ENCODE measurements around the gene AJAP1. TPM values are rescaled to one million over a fixed set of nuclear protein-coding genes. Genes with fewer than 3 reads are reported as not detected.

Gene AJAP1
- total and polyA plus RNA-seq, 2 of the 13 experiments (the other 11 are each of a cell fraction or from before 2014, with no cell fraction given), result not detected

GRCh38 chr1:4681026-4681425, 26.6 kb downstream of the AJAP1 start:
- Histone ChIP-seq H3K4me3 (replicated peaks in 1 of 3; ENCODE audit: insufficient read depth in 1 of 3, low read depth in 2 of 3, low read length in 3 of 3) (no peak overlapping the region), H3K4me2 (ENCODE audit: low read depth, low read length) (no peak overlapping the region), H3K27ac (ENCODE audit: extremely low read length, insufficient read depth, low read length) (no peak overlapping the region), H3K9ac (ENCODE audit: insufficient read depth, low read depth, low read length) (no peak overlapping the region), H3K4me1 (ENCODE audit: insufficient read depth, low read length) (no peaks in the 10 kb centered on the region), H3K9me3 (ENCODE audit: low read length) (peaks cover 5% of the 10 kb centered on the region; the same call in 1 of the 2 replicates), H3K27me3 (ENCODE audit: control insufficient read depth in 1 of 2, insufficient read depth in 2 of 2, low read length in 2 of 2) (peaks cover 1 to 3% of the 10 kb centered on the region in 2 experiments; a peak in 2 of 5 replicates), H3K36me3 (replicated peaks in 1 of 2; ENCODE audit: control insufficient read depth in 1 of 2, insufficient read depth in 2 of 2, low read length in 2 of 2) (no peaks in the 10 kb centered on the region), H2AFZ (ENCODE audit: low read length) (no peak overlapping the region), H3K79me2 (ENCODE audit: insufficient read depth, low read length) (no peaks in the 10 kb centered on the region), H4K20me1 (ENCODE audit: insufficient read depth, low read length) (no peaks in the 10 kb centered on the region)
- no peak for ATAC-seq
- DNase-seq (ENCODE audit: low spot score), result no peak
- FAIRE-seq, result no peak
- intact Hi-C loops (cut with micrococcal nuclease; ENCODE audit: unreplicated experiment), result no loop called here
- ChIA-PET CTCF (ENCODE audit: low intra/inter-chr PET ratio, low total read pairs) (no interaction called here), POLR2A (no interaction called here)
- in situ Hi-C loops (cut with HindIII; ENCODE audit: extremely low pct_ligation_motif_present, low pct_unique_long_range_greater_than_20kb), result no loop called here
- BruUV-seq (replicated peaks), result no TSS peak
- 11% methylated on average over 5 of the region's 9 CpGs for WGBS (ENCODE audit: low lambda C conversion rate)
- TF ChIP-seq AKAP8 (CRISPR knock-in tag; IDR thresholded peaks at IDR 0.05), result no peak
- TF ChIP-seq NR2C2 (CRISPR knock-in tag; IDR thresholded peaks at IDR 0.05; ENCODE audit: borderline replicate concordance), result no peak
- no peak for TF ChIP-seq ZNF710 (CRISPR knock-in tag; IDR thresholded peaks at IDR 0.05; ENCODE audit: borderline replicate concordance)
- TF ChIP-seq FOSL2 (CRISPR knock-in tag; IDR thresholded peaks at IDR 0.05), result no peak
- no peak for TF ChIP-seq CCDC6 (CRISPR knock-in tag; IDR thresholded peaks at IDR 0.05)
- TF ChIP-seq ZBTB40 (IDR thresholded peaks at IDR 0.05), result no peak
- no peak for TF ChIP-seq ZBTB40 (CRISPR knock-in tag; IDR thresholded peaks at IDR 0.05)
- no peak for TF ChIP-seq TCF7L2 (IDR thresholded peaks at IDR 0.05; ENCODE audit: low read depth, low read length)
- TF ChIP-seq, protein P1, sequence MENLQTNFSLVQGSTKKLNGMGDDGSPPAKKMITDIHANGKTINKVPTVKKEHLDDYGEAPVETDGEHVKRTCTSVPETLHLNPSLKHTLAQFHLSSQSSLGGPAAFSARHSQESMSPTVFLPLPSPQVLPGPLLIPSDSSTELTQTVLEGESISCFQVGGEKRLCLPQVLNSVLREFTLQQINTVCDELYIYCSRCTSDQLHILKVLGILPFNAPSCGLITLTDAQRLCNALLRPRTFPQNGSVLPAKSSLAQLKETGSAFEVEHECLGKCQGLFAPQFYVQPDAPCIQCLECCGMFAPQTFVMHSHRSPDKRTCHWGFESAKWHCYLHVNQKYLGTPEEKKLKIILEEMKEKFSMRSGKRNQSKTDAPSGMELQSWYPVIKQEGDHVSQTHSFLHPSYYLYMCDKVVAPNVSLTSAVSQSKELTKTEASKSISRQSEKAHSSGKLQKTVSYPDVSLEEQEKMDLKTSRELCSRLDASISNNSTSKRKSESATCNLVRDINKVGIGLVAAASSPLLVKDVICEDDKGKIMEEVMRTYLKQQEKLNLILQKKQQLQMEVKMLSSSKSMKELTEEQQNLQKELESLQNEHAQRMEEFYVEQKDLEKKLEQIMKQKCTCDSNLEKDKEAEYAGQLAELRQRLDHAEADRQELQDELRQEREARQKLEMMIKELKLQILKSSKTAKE (CRISPR knock-in tag; IDR thresholded peaks at IDR 0.05; ENCODE audit: borderline replicate concordance), result no peak
- TF ChIP-seq, protein P2, sequence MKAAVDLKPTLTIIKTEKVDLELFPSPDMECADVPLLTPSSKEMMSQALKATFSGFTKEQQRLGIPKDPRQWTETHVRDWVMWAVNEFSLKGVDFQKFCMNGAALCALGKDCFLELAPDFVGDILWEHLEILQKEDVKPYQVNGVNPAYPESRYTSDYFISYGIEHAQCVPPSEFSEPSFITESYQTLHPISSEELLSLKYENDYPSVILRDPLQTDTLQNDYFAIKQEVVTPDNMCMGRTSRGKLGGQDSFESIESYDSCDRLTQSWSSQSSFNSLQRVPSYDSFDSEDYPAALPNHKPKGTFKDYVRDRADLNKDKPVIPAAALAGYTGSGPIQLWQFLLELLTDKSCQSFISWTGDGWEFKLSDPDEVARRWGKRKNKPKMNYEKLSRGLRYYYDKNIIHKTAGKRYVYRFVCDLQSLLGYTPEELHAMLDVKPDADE (CRISPR knock-in tag; IDR thresholded peaks at IDR 0.05), result no peak
- no peak for TF ChIP-seq ZC3H4 (CRISPR knock-in tag; IDR thresholded peaks at IDR 0.05; ENCODE audit: borderline replicate concordance)
